ENCODE results near the gene ITPRID1. TPM values are rescaled to one million over a fixed set of nuclear protein-coding genes. Genes with fewer than 3 reads are reported as not detected.

ITPRID1 gene
- total RNA-seq, 2 donors from 2014 or later, result not detected

DNA sequence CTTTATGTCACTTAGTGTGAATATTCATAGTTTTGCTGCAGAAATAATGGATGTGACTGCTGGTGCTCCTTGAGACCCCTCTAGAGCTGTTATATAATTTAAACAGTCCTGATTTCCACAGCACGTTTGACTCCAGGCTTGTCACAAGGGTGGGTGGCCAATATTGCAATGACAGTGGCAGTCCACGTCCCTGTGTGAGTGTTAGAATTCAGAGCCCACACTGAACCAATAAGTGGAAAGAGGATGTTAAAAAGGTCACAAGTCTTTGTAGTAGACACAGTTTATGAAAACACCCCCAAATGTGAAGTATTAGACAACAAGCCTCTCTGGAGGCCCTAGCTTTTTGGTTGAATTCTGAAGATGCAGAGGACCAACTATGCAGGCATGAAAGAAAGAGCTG is 175.1 kb downstream of the ITPRID1 start:
- TF ChIP-seq CTCF (IDR thresholded peaks at IDR 0.05), result no peak
- ATAC-seq (ENCODE audit: insufficient number of reproducible peaks, low FRiP score, low read depth) (no peak), DNase-seq (ENCODE audit: low spot score) (no peak)
- H3K36me3 ChIP-seq, result no peaks in the 10 kb centered on the region
- H3K4me1 ChIP-seq (ENCODE audit: control insufficient read depth in 1 of 2, low read depth in 2 of 2), result no peaks in the 10 kb centered on the region
- no peak overlapping the region for H3K4me3 ChIP-seq
- H3K9me3 ChIP-seq, result no peaks in the 10 kb centered on the region
- H3K27me3 ChIP-seq (replicated peaks; ENCODE audit: insufficient read depth), result no peaks in the 10 kb centered on the region
- no peak overlapping the region for H3K27ac ChIP-seq

GRCh38 chr7:31690935-31691334 is 177.0 kb downstream of the ITPRID1 start:
- Histone ChIP-seq H3K36me3 (no peaks in the 10 kb centered on the region), H3K27me3 (replicated peaks; ENCODE audit: insufficient read depth) (no peaks in the 10 kb centered on the region), H3K4me1 (ENCODE audit: control insufficient read depth in 1 of 2, low read depth in 2 of 2) (no peaks in the 10 kb centered on the region), H3K9me3 (no peaks in the 10 kb centered on the region), H3K27ac (no peak overlapping the region), H3K4me3 (no peak overlapping the region)
- DNase-seq (ENCODE audit: low spot score) (no peak), ATAC-seq (ENCODE audit: insufficient number of reproducible peaks, low FRiP score, low read depth) (no peak)
- no peak for TF ChIP-seq CTCF (IDR thresholded peaks at IDR 0.05)

- no peak for ATAC-seq (ENCODE audit: insufficient number of reproducible peaks, low FRiP score, low read depth)
- Histone ChIP-seq H3K27ac (no peak overlapping the region), H3K36me3 (no peaks in the 10 kb centered on the region), H3K4me3 (no peak overlapping the region), H3K4me1 (ENCODE audit: control insufficient read depth in 1 of 2, low read depth in 2 of 2) (no peaks in the 10 kb centered on the region), H3K9me3 (no peaks in the 10 kb centered on the region), H3K27me3 (replicated peaks; ENCODE audit: insufficient read depth) (no peaks in the 10 kb centered on the region)
- DNase-seq (ENCODE audit: low spot score), result no peak
- no peak for TF ChIP-seq CTCF (IDR thresholded peaks at IDR 0.05)
Measured at GRCh38 chr7:31692451-31692850, 178.6 kb downstream of the ITPRID1 start.

GRCh38 chr7:31692871-31693270 is 179.0 kb downstream of the ITPRID1 start:
- H3K4me1 ChIP-seq (ENCODE audit: control insufficient read depth in 1 of 2, low read depth in 2 of 2), result no peaks in the 10 kb centered on the region
- DNase-seq (ENCODE audit: low spot score), result no peak
- no peaks in the 10 kb centered on the region for H3K36me3 ChIP-seq
- ATAC-seq (ENCODE audit: insufficient number of reproducible peaks, low FRiP score, low read depth), result no peak
- H3K4me3 ChIP-seq, result no peak overlapping the region
- no peaks in the 10 kb centered on the region for H3K27me3 ChIP-seq (replicated peaks; ENCODE audit: insufficient read depth)
- no peak for TF ChIP-seq CTCF (IDR thresholded peaks at IDR 0.05)
- no peak overlapping the region for H3K27ac ChIP-seq
- H3K9me3 ChIP-seq, result no peaks in the 10 kb centered on the region

GRCh38 chr7:31695859-31696614 is 182.1 kb downstream of the ITPRID1 start:
- no peak for DNase-seq (ENCODE audit: low spot score)
- TF ChIP-seq CTCF (IDR thresholded peaks at IDR 0.05), result no peak
- no peaks in the 10 kb centered on the region for H3K9me3 ChIP-seq
- ATAC-seq (ENCODE audit: insufficient number of reproducible peaks, low FRiP score, low read depth), result no peak
- no peak overlapping the region for H3K4me3 ChIP-seq
- no peaks in the 10 kb centered on the region for H3K27me3 ChIP-seq (replicated peaks; ENCODE audit: insufficient read depth)
- no peaks in the 10 kb centered on the region for H3K4me1 ChIP-seq (ENCODE audit: control insufficient read depth in 1 of 2, low read depth in 2 of 2)
- H3K27ac ChIP-seq, result no peak overlapping the region
- H3K36me3 ChIP-seq, result no peaks in the 10 kb centered on the region
